ELR (cell line): ENCODE results near the gene PGC.

Source experiments
- DNase-seq: peaks from one replicate; pipeline ENCODE4 v3.0.0-alpha.2; 2015; ENCODE audit warnings: low read depth

The PGC gene

DNA sequence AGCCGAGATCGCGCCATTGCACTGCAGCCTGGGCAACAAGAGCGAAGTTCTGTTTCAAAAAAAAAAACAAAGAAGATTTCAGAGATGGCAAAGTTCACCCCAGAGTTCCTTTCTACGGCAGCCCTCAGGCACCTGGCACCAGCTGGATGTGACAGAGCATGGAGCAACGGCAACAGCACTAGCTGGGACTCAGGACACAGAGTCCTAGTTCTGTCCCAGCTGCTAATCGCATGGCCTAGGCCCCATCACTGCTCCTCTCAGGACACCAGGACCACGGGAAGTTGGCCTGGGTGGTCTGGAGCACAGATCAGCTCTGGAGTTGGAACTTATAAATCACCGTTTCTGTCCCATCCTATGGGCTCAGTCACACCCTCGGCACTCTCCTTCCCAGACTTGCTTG is 1.1 kb downstream of the PGC start:
- DNase-seq = no peak

DNA sequence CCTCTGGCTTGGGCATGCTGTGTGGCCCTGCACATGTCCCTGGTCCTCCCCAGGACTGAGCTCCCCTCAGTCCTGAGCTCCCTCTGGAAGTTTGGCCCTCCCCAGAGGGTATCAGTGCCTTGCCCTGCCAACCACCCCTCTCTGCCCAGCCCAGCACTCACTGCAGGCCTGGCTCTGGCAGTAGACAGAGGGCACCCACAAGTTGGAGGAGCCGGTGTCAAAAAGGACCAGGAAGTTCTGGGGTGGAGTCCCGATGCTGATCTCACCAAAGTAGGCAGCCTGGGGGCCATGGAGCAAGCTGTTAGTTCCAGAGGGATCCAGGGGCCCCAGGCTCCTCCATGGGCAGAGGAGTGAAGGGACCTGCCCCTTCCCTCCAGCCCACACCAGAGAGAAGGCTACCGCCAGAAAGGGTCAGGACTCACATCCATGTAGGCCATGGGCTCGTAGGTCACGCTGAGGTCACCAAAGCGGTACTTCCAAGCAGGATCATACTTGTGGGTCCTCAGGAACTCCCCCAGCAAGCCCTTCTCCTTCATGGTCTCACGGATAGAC is 2.9 kb downstream of the PGC start:
- no peak for DNase-seq

DNA sequence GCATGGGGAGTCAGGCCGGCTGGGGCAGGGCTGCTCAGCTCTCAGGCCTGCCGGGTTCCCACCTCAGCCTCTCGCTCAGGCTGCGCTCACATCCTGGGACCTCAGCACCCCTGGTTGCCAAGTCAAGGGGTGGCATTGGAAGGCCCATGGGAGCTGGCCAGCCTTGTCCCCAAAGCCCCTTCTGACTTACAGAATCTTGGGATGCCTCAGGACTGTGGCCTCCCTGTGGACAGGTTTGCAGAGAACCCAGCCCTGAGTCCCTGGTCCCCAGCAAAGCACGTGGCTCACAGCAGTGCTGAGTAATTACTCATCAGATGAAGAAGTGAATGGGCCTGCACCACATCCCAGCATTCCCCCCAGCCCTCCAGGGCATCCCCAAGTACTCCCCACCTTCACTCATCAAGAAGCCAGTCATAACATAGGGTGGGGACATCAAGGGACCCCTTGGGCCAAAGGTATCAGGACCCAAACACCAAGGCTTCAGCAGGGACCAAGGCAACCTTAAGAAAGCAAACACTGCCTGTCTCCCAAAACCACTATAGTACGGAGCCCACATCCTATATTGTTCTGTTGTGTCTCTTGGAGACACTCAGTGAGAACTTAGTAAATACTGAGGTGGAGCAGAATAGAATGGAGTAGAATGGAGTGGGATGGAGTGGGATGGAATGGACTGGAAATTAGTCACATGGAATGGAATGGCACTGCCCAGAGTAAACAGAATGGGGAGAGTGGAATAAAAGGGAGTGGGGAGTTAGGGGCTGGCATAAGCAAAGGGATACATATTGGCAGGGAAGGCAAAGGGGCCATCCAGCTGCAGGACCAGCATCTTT is 3.6 kb downstream of the PGC start:
- no peak for DNase-seq

DNA sequence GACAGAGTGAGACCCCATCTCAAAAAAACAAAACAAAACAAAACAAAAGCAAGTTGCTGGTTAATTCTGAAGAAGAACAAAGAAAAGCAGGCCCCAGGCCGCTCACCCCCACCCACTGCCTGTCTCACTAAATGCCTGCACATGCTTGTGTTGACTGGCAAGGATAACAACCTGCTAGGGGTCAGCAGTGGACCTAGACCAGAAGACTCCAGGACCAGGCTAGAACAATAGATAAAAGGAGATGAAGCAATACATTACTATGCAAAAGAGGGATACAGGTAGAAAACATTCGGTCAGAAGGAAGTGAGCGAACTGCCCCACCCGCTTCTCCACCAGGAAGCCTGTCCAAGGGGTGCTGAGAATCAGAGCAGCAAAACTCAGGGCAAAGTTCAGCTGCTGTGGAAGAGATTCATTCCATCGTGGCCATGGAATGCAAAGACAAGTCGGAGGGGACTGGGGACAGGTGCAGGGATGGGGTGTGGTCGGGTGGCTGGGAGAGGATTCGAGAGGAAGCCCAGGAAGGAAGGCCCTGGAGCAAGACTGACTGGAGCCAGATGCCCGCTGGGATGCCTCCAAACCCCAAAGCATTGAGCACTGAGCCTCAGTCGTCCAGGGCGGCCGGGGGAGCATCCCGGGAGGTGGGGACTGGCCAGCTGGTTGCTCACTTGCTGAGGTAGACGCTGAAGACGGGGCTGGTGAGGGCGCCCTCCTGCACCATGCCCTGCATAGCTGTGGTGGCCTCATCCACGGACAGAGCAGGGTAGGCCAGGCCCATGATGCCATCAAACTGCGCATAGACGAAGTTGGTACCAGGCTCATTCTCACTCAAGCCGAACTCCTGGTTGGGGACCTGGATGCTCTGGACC is 5.3 kb downstream of the PGC start:
- no peak for DNase-seq

DNA sequence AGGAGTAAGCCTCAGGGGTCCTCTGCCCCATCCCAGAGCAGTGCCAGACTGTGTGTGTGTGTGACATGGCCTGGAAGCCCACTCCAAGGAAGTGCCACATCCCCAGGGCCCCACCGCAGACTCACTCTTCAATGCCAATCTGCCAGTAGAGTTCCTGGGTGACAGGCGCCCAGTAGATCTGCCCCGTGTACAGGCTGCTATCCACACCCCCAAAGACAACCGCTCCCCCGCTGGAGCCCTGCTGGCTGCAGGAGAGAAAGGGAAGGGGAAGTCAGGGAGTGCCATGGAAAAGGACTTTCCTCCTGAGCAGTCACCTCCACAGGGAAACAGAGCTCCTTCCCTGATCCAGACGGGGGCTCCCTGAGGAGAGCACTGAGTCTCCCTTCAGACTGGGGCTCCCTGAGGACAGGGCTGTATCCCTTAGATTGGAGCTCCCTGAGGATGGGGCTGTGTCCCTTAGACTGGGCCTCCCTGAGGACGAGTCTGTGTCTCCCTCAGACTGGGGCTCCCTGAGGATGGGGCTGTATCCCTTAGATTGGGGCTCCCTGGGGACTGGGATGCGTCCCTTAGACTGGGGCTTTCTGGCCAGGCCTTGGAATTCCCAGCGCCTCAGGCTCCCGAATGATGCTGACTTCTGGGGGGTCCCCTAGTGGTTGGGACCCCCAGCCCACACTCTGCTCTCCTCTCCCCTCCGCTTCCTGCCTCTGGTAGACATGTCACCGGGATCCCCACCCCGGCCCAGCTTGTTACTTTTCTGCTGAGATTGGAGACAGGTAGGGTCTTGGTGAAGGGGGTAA is 6.6 kb downstream of the PGC start:
- DNase-seq = no peak

DNA sequence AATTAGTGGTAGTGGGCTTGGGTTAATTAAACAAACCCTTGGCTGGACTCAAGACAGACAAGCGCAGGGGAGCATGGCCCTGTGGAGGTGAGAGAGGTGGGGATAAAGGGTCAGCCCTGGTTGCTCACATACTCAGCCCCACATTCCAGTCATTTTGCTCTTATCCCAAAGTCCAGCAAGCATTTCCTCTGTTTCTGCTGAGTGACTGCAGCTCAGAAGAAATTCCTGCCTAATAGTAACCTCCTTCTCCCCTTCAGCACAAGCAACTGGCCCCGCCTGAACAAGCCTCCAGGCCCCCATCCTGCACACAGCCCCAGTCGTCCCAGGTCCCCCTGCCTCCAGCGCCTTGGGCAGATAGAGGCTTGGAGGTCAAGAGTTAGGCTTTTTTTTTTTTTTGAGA is 8.2 kb downstream of the PGC start:
- DNase-seq = no peak

DNA sequence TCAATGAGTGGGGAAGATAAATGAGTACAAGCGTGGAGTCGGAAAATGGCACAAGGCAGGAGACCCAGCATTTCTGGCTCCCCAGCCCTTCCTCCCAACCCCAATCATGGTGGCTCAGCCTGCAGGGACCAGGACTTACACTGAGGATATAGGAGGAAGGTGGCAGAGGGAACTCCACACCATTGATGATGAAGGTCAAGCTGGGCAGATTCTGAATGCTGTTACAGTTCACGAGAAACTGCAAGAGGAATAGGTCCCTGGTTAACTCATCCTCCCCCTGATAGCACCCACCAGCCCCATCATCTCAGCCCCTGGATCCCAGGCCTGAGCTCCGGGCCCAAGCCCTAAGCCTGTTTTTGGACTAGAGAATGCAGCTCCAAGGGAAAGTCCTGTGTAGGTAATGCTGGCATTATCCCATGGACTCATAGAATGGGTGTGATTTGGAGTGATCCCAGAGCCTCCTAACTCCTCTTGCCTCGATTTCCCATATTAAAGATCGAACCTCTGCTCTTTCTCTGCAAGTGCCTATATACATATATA is 9.5 kb downstream of the PGC start:
- DNase-seq = no peak

DNA sequence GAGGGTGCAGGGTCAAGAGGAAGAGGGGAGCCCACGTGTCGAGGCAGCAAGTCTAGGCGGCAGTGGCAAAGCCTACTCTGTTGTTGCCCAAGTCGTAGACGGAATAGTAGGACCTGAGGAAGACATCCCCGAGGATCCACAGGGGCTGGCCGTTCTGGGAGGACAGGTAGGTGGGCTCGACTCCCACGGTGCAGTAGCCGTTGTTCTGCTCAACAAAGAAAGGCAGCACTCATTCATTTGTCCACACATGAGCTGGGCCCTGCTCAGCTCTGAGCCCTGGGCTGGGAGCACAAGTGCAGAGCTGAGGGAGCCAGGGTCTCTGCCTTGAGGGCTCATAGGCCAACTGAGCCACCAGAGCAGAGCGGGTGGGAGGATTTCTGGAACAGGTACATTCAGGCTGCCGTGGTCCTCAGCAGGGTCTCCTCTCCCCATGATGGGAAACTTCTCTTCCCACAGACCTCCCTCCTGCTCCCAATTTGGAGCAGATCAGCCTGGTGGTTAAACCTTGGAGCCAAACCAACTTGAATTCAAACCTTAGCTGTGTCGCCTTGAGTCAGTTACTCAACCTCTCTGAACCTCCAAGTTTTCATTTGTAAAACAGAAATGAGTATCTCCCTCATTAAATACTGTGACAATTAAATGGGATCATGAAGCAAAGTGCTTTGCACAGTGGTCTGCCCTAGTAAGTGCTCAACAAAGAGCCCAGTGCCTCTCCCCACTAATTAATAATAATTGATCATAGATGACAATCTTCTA is 10.2 kb downstream of the PGC start:
- DNase-seq = no peak

DNA sequence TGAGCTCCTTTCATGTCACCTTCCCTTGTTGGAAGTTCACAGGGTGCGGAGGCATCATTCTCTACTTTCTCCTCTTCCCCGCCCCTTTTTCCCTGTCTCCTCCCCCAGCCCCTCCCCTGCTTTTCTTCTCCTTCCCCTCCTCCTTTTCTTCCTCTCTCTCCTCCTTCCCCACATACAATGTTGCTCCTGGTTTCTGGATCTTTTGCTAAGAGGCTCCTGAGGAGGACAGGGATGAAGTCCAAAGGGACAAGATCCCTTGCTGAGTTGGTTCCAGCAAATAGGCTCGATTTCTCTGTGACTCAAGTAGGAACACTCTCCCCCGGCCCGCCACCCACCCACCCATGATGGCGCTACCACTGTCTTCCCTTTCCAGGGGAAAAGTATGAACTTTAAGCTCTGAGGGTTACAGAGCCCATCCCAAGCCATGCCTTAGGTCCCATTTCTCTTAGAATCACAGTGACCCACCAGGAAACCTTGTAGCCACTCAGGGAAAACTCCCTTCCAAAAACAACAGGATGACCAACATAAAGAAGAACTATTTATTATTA is 10.9 kb downstream of the PGC start:
- no peak for DNase-seq

DNA sequence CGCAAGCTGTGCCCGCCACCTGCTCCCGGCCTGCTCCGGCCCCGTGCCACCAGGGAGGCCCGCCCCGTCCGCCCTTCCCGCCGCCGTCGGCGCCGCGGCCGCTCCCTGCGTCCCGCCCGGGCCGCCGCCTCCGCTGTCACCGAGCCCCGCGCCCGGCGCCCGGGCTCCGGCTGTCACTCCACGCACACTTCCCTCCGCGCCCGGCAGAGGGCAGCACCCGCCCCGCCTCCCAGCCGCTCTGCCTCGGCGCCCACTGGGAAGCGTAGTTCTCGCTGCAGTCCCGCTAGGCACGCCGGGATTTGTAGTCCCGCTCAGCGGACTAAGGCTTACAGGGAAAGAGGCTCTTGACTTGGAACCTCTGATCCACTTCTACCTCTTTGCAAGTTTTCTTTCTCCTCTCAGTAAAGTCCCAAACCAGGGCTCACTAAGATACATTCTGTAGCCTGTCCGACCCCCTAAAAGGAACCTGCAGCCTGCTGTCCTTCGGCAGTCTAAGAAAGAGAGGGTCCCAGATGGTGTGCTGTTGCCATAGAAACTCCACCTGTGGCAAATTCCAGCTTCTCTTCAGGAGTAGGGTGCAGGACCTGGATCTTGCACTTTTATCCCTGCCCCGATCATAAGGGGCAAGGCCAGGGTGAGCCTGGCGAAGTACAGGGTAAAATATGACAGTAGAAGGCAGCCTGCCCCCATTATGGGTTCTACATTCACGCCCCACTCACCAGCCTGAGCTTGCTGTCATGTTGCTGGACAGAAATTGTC is 11.6 kb downstream of the PGC start, which contains the start of gene TFEB:
Gene TFEB, minus strand, starts transcription at position 182 of the 759 bp plus-strand sequence. CDS start 44,395 bp downstream, outside the sequence.
- DNase-seq = peak; percentile 93

DNA sequence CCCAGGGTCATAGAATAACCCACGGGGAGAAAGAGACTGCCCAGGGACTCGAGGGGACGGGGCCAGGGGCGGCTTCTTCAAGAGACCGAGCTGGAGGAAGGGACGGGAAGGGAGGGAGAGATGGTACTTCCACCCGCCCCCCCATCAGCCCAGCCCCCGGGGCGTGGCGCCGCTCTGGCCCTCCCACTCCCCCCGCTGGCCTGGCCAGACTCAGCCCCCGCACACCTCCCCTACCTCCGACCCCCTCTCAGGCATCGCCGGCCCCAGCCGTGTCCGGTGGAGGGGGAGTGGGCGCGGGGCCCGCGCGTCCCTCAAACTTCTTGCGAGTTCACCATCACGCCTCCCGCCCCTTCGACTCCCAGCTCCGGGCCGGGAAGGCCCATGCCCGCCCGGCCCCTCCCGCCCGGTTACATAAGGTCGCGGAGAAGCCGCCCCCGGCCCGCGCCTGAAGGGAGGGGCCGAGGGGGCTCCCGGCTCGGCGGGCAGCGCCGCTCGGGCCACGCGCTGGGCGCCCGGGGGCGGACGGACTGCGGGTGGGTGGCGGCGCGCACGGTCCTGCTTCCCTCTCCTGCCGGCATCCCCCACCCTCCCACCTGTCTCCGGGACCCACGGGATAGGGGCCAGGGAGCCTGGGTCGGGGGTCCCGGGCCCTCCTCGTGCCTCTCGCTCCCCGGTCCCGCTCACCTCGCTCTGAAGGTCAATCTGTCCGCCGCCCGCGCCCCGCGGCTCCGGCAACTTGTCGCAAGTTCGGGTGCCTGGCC is 12.4 kb downstream of the PGC start:
- peak; percentile 79 for DNase-seq

DNA sequence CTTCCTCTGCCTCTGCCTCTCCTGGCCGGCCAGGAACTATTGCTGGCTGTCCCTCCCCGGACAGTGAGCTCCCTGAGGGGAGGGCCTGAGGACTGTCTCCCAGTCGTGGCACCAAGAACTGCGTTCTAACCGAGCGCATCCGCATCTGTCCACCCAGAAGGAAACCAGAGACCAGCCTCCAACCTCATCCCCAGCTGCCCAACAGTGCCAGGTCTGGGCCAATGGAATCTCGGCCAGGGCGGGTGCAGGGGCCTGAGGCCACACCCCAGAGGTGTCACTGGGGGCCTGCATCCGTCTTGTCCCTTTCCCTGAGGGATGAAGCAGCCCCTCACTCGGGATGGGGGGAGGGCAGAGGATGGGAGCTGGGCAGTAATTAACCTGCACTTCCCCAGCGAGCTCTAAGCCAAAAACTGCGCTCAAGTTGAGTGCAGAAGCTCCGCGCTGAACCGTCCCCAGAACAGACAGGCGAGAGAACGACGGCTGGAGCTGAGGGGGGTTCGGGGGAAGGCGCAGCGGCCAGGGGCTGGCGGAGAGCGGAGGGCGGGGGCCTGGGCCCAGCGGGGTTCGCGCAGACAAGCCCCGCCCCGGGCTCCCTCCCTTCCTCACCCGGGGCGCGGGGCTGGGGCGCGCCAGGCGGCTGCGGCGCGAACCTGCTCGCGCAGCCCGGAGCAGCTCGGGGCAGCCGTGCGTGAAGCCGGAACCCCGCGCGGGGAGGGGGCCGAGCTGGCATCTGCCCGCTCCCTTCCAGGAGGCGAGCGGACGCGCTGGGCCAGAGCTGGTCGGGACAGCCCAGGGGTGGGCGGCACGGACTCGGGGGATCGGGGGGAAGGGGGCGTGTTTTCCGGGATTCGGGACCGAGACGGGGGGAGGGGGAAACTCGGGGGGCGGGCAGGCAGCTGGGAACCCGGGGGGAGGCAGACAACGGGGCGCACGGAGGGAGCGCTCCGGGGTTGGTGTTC is 13.2 kb downstream of the PGC start:
- peak; percentile 80 for DNase-seq

DNA sequence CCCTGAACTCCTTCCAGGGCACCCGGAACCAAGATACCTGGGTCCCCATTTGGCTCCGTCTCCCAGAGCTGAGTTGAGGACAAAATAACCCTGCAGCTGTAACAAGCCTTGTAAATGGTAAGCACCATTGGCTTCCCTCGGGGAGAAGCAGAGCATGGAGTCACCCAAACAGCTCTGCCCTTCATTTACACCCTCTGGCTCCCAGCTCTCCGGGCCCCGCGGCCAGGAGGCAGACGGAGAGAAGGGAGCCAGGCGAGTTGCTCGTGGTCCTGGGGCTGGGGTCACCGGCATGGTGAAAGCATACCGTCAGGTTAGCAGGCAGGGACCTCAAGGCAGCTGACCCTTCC is 13.9 kb downstream of the PGC start:
- no peak for DNase-seq

DNA sequence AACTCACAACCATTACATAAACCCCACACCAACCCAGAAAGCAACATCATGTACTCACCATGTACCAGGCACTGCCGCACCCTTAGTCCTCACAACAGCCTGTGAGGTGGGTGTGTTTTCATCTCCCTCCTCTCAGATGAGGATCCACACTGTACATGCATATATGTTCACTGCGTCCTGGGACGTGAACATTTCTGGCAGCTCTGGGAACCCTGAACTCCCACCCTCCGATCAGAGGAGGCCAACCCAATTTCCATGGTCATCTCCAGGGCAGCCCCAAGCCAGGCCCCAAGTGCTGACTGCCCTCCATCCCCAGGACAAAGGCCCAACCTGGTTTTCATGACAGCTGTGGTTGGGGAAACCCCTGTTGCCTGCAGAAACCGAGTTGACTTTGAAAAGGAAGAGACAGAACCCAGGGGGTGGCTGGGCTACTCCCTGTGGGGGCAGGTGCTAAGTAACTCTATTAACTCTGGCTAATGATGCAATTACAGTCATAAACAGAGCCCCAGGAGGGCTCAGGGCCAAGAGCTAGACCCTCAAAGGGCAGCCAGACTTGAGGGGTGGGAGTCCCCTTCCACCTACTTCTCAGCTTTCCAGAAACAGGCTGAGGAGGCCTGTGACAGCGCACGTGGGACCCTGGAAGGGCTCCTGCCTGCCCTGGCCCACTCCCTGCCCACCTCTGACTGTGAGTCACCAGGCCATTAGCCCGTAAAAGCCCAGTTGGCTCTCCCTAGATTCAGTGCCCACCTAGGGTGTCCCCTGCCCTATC is 14.4 kb downstream of the PGC start:
- no peak for DNase-seq

DNA sequence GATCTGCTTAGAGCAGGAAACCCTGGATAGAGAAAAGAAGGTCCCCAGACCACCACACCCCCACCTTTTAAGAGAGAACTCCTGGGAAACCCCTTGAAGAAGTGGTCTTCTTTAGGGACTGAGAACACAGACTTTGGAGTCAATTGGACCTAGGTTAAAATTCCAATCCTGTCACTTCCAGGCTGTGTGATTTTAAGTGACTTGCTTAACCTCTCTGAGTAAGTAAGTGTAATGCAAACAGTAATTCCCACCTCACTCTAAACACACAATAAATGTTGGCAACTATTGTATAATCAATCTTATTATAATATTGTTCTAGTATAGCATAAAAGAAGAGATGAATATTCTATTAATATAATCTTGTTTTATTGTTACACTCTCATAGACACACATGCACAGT is 15.0 kb downstream of the PGC start:
- DNase-seq = no peak

DNA sequence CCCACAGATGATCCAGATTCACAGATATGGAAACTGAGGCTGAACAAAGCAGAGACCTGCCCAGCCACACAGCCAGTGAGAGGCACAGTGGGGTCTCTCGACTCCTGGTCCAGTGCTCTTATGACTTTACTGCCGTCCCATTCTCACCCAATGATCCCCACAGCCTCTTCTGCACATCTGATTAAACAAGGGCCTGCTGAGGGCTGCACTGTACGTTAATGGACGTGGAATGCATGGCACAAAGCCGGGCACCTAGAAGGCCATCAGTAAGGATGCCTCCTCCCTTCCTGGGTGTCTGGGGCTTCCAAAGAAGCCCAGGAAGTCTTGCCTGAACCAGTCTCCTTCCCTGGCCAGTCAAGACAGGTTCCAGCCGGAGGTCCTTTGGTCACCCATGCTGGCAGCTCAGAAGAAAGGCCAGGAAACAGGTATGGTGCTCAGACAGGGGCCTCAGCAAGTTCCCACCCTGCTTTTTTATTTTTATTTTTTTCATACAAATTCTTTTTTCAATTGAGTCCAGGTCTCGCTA is 15.6 kb downstream of the PGC start:
- DNase-seq = no peak
